ENCODE measurements around the gene SBF1.
"Not testable (repeated sequence)": the region's sequence is repeated elsewhere in the genome, so short reads cannot be mapped to it uniquely, and the experiment has no call there.

Gene SBF1

GRCh38 chr22:50422961-50423815 is 51.6 kb downstream of the SBF1 start:
- DNase-seq, result no peak

- DNase-seq, result no peak
Observed at GRCh38 chr22:50422046-50422445, 52.8 kb downstream of the SBF1 start.

- no peak for DNase-seq
Observed at GRCh38 chr22:50420581-50420980, 54.3 kb downstream of the SBF1 start.

- no peak for DNase-seq
Observed at GRCh38 chr22:50420015-50420414, 54.8 kb downstream of the SBF1 start.

GRCh38 chr22:50419116-50419515 is 55.7 kb downstream of the SBF1 start:
- DNase-seq, result no peak

GRCh38 chr22:50418624-50419023 is 56.2 kb downstream of the SBF1 start:
- DNase-seq, result no peak

GRCh38 chr22:50417411-50418210 is 57.2 kb downstream of the SBF1 start:
- no peak for DNase-seq

- no peak for DNase-seq
Observed at GRCh38 chr22:50416996-50417395, 57.8 kb downstream of the SBF1 start.

GRCh38 chr22:50415426-50415825 is 59.4 kb downstream of the SBF1 start:
- no peak for DNase-seq

GRCh38 chr22:50414476-50415248 is 60.2 kb downstream of the SBF1 start:
- no peak for DNase-seq

GRCh38 chr22:50408954-50409353 is 65.9 kb downstream of the SBF1 start:
- DNase-seq, result not testable (repeated sequence)

GRCh38 chr22:50408311-50408710 is 66.5 kb downstream of the SBF1 start:
- no peak for DNase-seq

GRCh38 chr22:50406416-50407170 is 68.2 kb downstream of the SBF1 start:
- no peak for DNase-seq

- DNase-seq, result no peak
Observed at GRCh38 chr22:50403701-50404101, 71.1 kb downstream of the SBF1 start.

GRCh38 chr22:50401907-50402306 is 72.9 kb downstream of the SBF1 start:
- no peak for DNase-seq

- no peak for DNase-seq
Observed at GRCh38 chr22:50400931-50401330, 73.9 kb downstream of the SBF1 start.

- no peak for DNase-seq
Observed at GRCh38 chr22:50400406-50400805, 74.4 kb downstream of the SBF1 start.

- DNase-seq, result no peak
Observed at GRCh38 chr22:50399751-50400331, 75.0 kb downstream of the SBF1 start.

- no peak for DNase-seq
Observed at GRCh38 chr22:50398831-50399648, 75.8 kb downstream of the SBF1 start.

GRCh38 chr22:50397371-50398060 is 77.3 kb downstream of the SBF1 start:
- not testable (repeated sequence) for DNase-seq

Data from retina (tissue), 1 donor.